HG02973 (cell line): ENCODE results near the gene KIF18B.
"Not testable (repeated sequence)": the region's sequence is repeated elsewhere in the genome, so short reads cannot be mapped to it uniquely, and the experiment has no call there.

ENCODE experiments used
- ATAC-seq: cut with Tn5 transposase; IDR thresholded peaks from one replicate; pipeline ENCODE4 v1.9.1; 2021; ENCODE audit warnings: moderate library complexity; ENCODE audit not compliant: unreplicated experiment

The KIF18B gene

DNA sequence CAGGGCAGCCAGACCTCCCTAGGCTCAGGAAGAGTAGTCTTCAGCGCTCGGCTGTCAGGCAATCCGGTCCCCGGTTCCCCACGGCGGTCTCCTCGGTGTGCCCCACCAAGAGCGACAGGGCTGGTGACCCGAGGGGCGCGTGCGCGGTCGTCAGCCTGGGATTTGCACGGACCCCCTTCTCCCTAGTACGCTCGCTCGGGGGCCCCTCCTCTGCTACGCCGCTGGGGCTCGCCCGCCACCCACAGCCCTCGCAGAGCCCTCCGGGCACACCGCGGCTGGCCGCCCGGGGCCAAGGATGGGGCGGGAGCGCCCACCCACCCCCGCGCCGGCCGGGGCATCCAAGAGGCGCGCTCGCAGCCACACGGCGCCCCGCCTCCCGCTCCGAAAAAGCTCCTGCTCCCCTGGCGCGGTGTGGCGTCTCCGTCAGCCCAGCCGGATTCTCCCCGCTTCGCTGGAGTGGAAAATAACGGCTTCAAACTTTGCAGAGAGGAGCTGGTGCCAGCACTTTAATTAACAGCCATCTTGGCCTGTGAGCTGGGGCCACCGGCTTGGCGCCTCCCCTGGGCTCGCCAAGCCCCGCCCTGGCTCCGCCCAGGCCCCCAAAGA lies 22.7 kb upstream of the KIF18B start:
- ATAC-seq: no peak

- ATAC-seq: no peak
Measured at GRCh38 chr17:44969144-44969780, 21.7 kb upstream of the KIF18B start.

- peak; percentile 82 for ATAC-seq
Measured at GRCh38 chr17:44968225-44969143, 20.9 kb upstream of the KIF18B start, which contains the start of gene C1QL1. Gene C1QL1, minus strand, starts transcription at chr17:44968303. Its CDS starts 255 bp downstream, at chr17:44968048.

DNA sequence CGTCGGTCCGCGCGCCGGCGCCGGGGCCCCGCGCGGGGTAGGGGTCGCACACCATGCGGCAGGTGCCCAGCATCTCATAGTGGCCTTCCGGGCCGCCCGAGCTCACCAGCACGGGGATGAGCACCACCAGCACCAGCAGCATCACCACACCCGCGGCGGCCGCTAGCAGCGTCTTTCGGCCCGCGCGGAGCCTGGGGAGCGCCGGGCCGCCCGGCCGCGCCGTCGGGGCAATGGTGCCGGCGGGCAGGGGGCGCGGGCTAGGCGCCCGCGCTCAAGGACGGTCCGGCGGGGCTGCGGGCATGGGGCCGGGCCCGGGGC lies 20.3 kb upstream of the KIF18B start:
- no peak for ATAC-seq

DNA sequence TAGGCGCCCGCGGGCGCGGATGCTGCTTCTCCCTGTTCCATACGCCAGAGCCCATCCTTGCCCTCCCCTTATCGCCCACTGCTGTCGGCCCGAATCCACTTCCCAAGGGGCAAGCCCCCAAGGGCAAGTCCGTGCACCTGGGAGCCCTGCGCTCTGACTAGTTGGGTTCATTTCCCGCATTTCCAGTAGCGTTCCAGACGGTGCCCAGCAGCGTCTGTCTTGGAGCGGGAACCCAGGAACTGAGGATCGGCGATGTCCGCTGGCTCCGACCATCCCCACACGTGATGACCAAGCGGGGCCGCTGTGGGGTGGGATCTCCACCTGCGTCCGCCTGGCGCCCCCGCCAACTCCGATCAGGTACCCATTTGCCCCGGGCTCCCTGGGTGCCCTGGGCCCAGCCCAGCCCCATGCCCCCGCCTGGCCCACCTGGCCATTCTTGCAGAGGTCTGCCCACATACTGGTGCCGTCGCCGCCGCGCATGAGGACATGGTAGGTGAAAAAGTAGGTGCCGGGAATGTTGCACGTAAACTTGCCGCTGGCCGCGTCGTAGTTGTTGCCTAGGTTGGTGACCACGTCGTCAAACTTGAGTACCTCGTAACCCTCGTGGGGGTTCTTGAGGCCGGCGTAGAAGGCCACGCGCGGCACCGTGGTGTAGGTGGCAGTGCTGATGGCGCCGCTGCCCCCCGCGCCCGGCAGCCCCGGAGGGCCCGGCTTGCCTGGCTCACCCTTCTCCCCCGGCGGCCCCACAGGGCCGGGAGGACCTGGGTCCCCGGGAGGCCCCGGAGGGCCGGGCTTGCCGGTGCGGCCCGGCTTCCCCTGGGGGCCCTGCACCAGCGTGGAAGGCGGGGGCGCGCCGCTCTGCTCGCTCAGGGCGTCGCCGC lies 19.7 kb upstream of the KIF18B start:
- no peak for ATAC-seq

- ATAC-seq: no peak
Measured at GRCh38 chr17:44966348-44967025, 18.9 kb upstream of the KIF18B start.

DNA sequence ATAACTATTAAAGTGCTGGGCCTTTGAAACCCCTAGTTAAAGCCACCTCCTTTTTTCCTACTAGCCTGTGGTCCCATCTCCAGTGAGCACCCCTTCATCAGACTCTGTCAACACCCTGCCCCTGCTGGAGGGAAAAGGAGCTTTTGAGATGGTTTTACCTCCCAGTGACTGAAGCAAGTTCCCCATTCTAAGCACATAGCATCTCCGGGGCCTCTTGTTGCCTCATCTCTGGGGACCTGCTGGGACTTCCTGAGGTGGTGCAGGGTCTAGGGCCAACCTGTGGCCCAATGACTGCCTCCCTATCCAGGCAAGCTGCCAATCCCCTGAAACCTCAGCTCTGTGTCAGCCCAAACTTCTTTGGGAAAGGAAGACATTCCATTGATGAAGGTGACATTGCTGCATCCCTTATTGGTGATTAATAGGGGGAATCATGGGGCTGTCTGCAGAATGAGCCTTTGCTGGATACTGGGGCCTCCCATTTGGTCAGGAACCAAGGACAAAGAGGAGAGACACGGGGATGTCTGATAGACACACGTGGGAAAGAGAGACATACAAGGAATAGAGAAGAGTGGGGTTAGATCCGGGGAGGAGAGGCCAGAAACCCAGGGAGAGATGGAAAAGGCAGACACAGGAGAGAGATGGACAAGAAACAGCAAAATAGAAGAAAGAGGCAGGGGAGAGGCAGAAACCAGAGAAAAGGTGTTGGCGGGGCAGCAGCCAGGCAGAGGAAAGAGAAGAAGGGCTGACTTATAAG lies 18.1 kb upstream of the KIF18B start:
- no peak for ATAC-seq

DNA sequence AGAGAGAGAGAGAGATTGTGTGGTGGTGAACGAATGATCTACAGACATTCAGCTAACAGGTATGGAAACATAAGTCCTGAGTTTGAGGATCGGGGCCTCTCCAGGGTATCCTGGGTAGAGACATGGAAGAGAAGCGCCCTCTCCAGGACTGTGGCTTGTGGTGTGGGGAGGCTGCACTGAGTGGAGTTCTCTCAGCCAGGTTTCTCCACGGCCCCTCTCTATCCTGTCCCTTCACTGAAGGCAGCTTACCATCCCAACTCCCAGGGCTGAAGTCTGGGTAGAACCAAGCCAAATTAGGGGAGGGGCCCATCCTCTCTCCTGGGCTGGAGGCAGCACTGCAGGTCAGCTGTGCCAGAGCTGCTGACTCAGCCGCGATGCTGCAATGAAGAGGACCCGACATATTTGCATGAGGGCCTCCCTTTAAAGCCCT lies 14.4 kb upstream of the KIF18B start:
- ATAC-seq: no peak

- no peak for ATAC-seq
Measured at GRCh38 chr17:44960691-44961090, 13.1 kb upstream of the KIF18B start.

GRCh38 chr17:44959821-44960531 lies 12.4 kb upstream of the KIF18B start:
- no peak for ATAC-seq

- ATAC-seq: no peak
Measured at GRCh38 chr17:44956998-44957981, 9.7 kb upstream of the KIF18B start.

GRCh38 chr17:44955674-44956425 lies 8.3 kb upstream of the KIF18B start:
- ATAC-seq: no peak

DNA sequence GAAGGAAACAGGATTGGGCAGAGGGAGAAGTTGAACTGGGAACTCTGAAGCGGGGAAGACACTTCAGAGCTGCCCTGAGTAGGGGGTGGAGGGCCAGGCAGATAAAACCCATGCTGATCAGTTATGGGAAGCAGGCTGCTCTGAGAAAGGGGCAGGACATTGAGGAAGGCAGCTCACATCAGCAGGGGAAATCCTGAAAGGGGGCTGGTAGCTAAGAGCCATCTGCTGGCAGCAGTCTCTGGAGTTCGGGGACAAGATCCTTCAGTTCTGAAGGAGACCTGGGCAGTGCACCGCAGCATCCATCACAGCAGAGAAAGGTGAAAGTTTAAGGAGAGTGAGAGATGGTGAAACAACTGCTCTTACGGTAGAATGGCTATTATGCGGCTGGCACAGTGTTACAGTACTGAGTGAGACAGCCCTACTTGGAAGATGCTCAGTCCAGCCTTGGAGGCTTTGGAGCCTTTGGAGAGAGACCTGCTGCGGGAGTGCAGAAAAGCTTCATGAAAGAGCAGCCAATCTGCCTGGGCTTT lies 5.4 kb upstream of the KIF18B start:
- ATAC-seq: no peak

- ATAC-seq: no peak
Measured at GRCh38 chr17:44948315-44948795, 782 bp upstream of the KIF18B start.

DNA sequence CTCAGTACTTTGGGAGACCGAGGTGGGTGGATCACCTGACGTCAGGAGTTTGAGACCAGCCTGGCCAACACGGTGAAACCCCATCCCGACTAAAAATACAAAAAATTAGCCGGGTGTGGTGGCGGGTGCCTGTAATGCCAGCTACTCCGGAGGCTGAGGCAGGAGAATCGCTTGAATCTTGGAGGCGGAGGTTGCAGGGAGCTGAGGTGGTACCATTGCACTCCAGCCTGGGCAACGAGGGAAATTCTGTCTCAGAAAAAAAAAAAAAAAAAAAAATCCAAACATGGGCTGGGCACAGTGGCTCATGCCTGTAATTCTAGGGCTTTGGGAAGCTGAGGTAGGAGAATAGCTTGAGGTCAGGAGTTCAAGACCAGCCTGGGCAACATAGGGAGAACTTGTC lies 1.9 kb downstream of the KIF18B start:
- ATAC-seq: not testable (repeated sequence)

DNA sequence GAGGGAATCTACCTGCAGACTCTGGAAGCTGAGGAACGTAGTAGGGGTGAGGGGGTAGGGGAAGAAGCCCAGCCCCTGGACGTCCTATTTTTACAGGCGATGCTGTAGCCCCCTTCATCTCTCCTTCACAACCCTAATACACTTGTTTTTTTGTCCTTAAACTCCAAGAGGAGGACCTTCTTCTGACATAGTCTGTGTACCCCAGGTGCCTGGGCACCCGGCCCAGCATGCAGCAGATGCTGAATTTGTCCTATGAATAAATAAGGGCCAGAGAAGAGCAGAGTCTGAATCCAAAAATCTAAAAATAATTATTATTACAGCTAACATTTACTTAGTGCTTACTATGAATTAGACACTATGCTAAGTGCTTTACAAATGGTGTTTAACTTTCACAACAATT lies 5.1 kb downstream of the KIF18B start:
- no peak for ATAC-seq
